Psoas muscle (tissue), 8 donors: Measurements from ENCODE around the gene SUMF1. TPM values are rescaled to one million over a fixed set of nuclear protein-coding genes. Genes with fewer than 3 reads are reported as not detected.

Experiments used
- ATAC-seq, 4 donors: fragments of 200-7000 bp; cut with Tn5 transposase; one replicate each; pipeline ENCODE4 v1.9.1; 2020; ENCODE audit warnings: moderate library complexity in 3 of 4, mild to moderate bottlenecking in 2 of 4
- DNase-seq, 2 donors: peaks; one replicate each; pipeline ENCODE4 v3.0.0-alpha.2; 2020
- H3K27ac ChIP-seq: fragments of 200-600 bp; one replicate; pipeline ENCODE4 v1.8.0; 2022
- H3K27me3 ChIP-seq, 3 donors: fragments of 200-600 bp in 1 of 3; one replicate each; pipeline versions ENCODE4 v1.6.1 to v1.8.0; 2013 to 2022; ENCODE audit warnings: low read length in 2 of 3, mild to moderate bottlenecking in 2 of 3, moderate library complexity in 1 of 3; ENCODE audit not compliant: insufficient read depth in 3 of 3
- H3K36me3 ChIP-seq, 2 donors: fragments of 200-600 bp in 1 of 2; one replicate each; pipeline versions ENCODE4 v1.6.1 to v1.8.0; 2013 to 2022; ENCODE audit warnings: low read depth in 1 of 2, mild to moderate bottlenecking in 1 of 2, moderate library complexity in 1 of 2; ENCODE audit not compliant: insufficient read depth in 1 of 2
- H3K4me1 ChIP-seq: fragments of 200-600 bp; one replicate; pipeline ENCODE4 v1.8.0; 2022
- H3K4me3 ChIP-seq: fragments of 200-600 bp; one replicate; pipeline ENCODE4 v1.8.0; 2022; ENCODE audit warnings: mild to moderate bottlenecking
- H3K9me3 ChIP-seq: fragments of 200-600 bp; one replicate; pipeline ENCODE4 v1.8.0; 2022
- WGBS, 3 donors: extraction: QIAGEN DNeasy Blood & Tissue Kit; methylation state at CpG; one replicate each; pipeline versions ENCODE4 v1.1.6 to v1.1.7; 2013; 5-methylcytosine and 5-hydroxymethylcytosine counted together
- intact Hi-C, 2 donors: fragments of 100-400 bp; cut with DNase I; formaldehyde crosslinking; loops; one replicate each; pipeline versions ENCODE4 v1.11.0 to v1.14.2; 2022
- polyA plus RNA-seq, 3 donors: library from polyadenylated mRNA; stranded (reverse); fragments of 200-250 nt; gene quantifications; one replicate each; pipeline ENCODE4 v1.2.3, GENCODE V29; 2013
- total RNA-seq, 4 donors: library from RNA; stranded (reverse); fragmentation: NEBNext Ultra II Directional in 2 of 4; extraction: Animal tissue kit (Norgen Biotek cat#: 25700) in 2 of 4; gene quantifications; one replicate each; pipeline versions ENCODE4 v1.2.1 to v1.2.4, GENCODE V29; 2021 to 2023
- TF ChIP-seq, protein P1 (sequence below): fragments of 200-600 bp; IDR thresholded peaks from one replicate; pipeline ENCODE4 v1.8.0; 2022; ENCODE audit warnings: antibody characterized with exemption
- donor health status: healthy with polysubstance abuse.
- donor health status: DM: no; HTN: no; CAD: no; lungs with moderate emphysema.
- donor health status: Bipolar disorder and iron deficiency.
- donor health status: healthy.
- donor health status: DM: yes; HTN: yes; CAD: no.
- donor health status: DM: no; HTN: no; CAD: no.
- donor health status: DM: no; HTN: no; CAD: no.
- donor health status: DM: yes; HTN: yes; CAD: no.

SUMF1 gene
- total and polyA plus RNA-seq, 7 donors = 3.0 to 7.6 (median 5.0) TPM

DNA sequence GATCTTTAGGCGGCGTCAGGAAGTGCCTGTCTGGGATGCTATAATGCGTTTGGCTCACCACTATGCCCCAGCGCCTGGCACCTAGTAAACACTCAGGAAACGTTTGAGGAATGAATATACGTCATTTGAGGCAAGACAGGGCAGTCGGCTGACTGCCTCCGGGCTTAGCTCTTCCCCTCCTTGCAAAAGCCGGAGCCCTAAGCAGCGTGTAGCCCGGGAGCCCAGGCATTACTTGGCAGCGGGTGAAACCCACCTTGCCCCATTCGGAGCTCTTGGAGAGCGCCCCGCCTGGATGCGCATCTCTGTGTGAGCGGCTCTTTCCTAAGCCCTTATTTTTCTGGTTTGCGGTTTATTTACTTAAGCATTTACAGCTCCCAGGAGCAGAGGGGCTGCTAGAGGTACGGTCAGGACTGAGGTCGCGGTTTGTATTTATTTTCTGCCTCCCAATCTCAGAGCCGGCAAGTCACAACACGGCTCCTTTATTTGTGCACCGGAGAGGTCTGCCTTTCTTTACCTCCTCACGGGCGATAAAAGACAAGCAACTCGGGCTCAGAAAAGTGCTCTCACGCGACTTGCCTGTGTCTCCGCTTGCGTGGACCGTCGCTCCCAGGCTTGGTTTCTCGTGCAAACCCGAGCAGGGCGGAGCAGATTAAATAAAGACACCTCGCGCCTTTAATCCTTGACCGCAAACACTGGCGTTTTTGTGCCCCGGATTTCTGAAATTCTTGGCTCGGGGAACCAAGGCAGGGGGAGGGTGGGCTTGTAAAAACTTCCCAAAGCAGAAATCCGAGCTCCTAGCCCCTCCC lies 25.3 kb upstream of the SUMF1 start:
- 0 to 1% (median 0%) methylated on average over 43 of the region's 43 CpGs for WGBS, 3 donors

DNA sequence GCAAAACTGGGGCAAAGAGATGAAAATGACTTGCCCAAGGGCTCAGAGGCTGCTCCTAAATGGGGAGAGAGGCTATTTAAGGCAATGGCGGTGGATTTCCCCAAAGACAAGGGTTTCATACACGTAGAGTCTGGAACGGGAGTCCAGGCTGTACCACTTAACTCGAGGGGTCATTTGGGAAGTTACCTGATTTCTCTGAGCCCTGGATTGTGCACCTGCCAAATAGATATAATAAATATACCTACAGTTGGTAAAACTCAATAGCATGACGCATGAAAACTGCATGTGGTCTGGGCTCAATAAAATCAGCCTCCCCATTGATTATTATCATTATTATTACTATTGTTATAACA lies 24.8 kb upstream of the SUMF1 start:
- no peak for DNase-seq
- TF ChIP-seq, protein P1, sequence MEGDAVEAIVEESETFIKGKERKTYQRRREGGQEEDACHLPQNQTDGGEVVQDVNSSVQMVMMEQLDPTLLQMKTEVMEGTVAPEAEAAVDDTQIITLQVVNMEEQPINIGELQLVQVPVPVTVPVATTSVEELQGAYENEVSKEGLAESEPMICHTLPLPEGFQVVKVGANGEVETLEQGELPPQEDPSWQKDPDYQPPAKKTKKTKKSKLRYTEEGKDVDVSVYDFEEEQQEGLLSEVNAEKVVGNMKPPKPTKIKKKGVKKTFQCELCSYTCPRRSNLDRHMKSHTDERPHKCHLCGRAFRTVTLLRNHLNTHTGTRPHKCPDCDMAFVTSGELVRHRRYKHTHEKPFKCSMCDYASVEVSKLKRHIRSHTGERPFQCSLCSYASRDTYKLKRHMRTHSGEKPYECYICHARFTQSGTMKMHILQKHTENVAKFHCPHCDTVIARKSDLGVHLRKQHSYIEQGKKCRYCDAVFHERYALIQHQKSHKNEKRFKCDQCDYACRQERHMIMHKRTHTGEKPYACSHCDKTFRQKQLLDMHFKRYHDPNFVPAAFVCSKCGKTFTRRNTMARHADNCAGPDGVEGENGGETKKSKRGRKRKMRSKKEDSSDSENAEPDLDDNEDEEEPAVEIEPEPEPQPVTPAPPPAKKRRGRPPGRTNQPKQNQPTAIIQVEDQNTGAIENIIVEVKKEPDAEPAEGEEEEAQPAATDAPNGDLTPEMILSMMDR = no peak

More for the DNA sequence above, 25.3 kb upstream of the SUMF1 start:
- Histone ChIP-seq H3K4me1 (peaks cover 13% of the 10 kb centered on the region), H3K27me3 (no peaks in the 10 kb centered on the region), H3K36me3 (no peaks in the 10 kb centered on the region), H3K4me3 (peak overlapping the region; percentile 72), H3K9me3 (no peaks in the 10 kb centered on the region), H3K27ac (peak overlapping the region; percentile 85)
- peak; percentile 51 to 75 (median 60) for ATAC-seq
- intact Hi-C loops = loop anchor here (2.0 to 10.0 kb wide), 3 partner anchors 26 to 138 kb away; partner anchors contain the start of gene SUMF1 (in 1 of the 2)
- DNase-seq = peak; percentile 49 to 63
- TF ChIP-seq, protein P1 = no peak

DNA sequence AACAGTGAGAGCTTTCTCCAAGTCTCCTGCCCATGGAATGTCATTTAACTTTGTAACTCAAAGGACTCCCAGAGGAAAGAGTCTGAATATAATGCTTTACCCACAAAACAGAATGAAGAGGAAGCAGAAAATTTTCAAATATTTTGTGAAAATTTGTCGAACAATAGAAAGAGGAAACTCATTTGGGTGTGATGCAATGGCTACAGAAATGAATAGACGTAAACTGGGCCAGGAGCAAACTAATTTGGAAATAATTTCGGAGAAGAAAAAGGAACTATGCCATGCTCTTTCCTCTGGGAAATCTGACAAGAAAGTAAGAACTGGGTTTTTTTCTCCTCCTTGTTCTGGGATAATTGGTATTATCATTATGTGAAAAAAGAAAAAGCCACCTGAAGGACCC lies 11.2 kb upstream of the SUMF1 start:
- Histone ChIP-seq H3K4me3 (no peak overlapping the region), H3K36me3 (no peaks in the 10 kb centered on the region), H3K27me3 (no peaks in the 10 kb centered on the region), H3K27ac (no peak overlapping the region), H3K9me3 (no peaks in the 10 kb centered on the region), H3K4me1 (no peaks in the 10 kb centered on the region)
- intact Hi-C loops = no loop called here
- WGBS, 3 donors = 59 to 70% (median 65%) methylated on average over 3 of the region's 3 CpGs
- DNase-seq (no peak), ATAC-seq (no peak)
- TF ChIP-seq, protein P1 = no peak

More for the DNA sequence above, 24.8 kb upstream of the SUMF1 start:
- Histone ChIP-seq H3K36me3 (no peaks in the 10 kb centered on the region), H3K4me3 (peak overlapping the region; percentile 72), H3K4me1 (peaks cover 13% of the 10 kb centered on the region), H3K27ac (peak overlapping the region; percentile 85), H3K27me3 (no peaks in the 10 kb centered on the region), H3K9me3 (no peaks in the 10 kb centered on the region)
- no peak for ATAC-seq
- WGBS, 3 donors = 29 to 37% (median 34%) methylated on average over 5 of the region's 5 CpGs
- intact Hi-C loops = loop anchor here (2.0 to 10.0 kb wide), 3 partner anchors 25 to 137 kb away; partner anchors contain the start of gene SUMF1 (in 1 of the 2)

DNA sequence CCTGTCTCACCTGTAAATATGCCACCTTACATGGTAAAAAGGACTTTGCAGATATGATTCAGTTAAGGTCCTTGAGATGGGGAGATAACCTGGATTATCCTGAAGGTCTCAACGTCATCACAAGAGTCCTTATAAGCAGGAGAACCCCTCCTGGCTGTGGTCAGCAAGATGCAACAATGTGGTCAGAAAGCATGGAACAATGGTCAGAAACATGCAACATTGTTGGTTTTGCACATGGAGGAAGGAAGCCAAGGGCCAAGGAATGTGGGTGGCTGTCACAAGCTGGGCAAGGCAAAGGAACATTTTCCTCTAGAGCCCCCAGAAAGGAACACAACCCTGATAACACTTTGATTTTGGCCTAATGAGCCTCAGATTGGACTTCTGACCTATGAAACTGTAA lies 9.4 kb upstream of the SUMF1 start:
- TF ChIP-seq, protein P1 = no peak
- 38 to 51% (median 39%) methylated on average over 1 of the region's 1 CpG for WGBS, 3 donors
- H3K4me1 ChIP-seq = no peaks in the 10 kb centered on the region
- H3K4me3 ChIP-seq = no peak overlapping the region
- no peak overlapping the region for H3K27ac ChIP-seq
- no peaks in the 10 kb centered on the region for H3K36me3 ChIP-seq
- H3K27me3 ChIP-seq = no peaks in the 10 kb centered on the region
- H3K9me3 ChIP-seq = no peaks in the 10 kb centered on the region
- DNase-seq (no peak), ATAC-seq (no peak)
- intact Hi-C loops = no loop called here
